H1 (cell line): ENCODE measurements around the gene OR2T12. TPM values are rescaled to one million over a fixed set of nuclear protein-coding genes. Genes with fewer than 3 reads are reported as not detected.

ENCODE experiments used
- CTCF ChIA-PET: fragments of 300-600 bp; sonication (Branson Sonifier 250); formaldehyde crosslinking; loops from one replicate; lab custom pipeline; 2021; ENCODE audit not compliant: partially characterized antibody; lab: Charles Lee
- POLR2A ChIA-PET: fragments of 300-600 bp; sonication (Branson Sonifier 250); formaldehyde crosslinking; loops from one replicate; lab custom pipeline; 2021; ENCODE audit warnings: inconsistent platforms; ENCODE audit not compliant: partially characterized antibody; lab: Charles Lee
- DNase-seq, 2 experiments: peaks; one replicate each; pipeline versions ENCODE4 v3.0.0 to v3.0.0-alpha.2; 2010 to 2022; ENCODE audit warnings: low spot score in 2 of 2, low read depth in 1 of 2, mixed read lengths in 1 of 2
- FAIRE-seq: peaks from 2 replicates; lab custom pipeline; 2011; peaks lifted over from hg19 to GRCh38; lab: Jason Lieb, UNC
- H2AFZ ChIP-seq: 2 replicates; pipeline ENCODE4 v1.8.1; 2012; ENCODE audit warnings: low read length, inconsistent platforms
- H2AK5ac ChIP-seq: 2 replicates; pipeline ENCODE4 v1.6.1; 2013; ENCODE audit warnings: low read depth, low read length
- H2BK120ac ChIP-seq: replicated peaks from 2 replicates; pipeline ENCODE3; 2013; ENCODE audit warnings: low read depth, low read length, inconsistent platforms
- H2BK12ac ChIP-seq: 2 replicates; pipeline ENCODE4 v1.6.1; 2013; ENCODE audit warnings: low read depth, low read length
- H2BK15ac ChIP-seq: 2 replicates; pipeline ENCODE4 v1.6.1; 2013; ENCODE audit warnings: low read length
- H2BK20ac ChIP-seq: 2 replicates; pipeline ENCODE4 v1.6.1; 2013; ENCODE audit warnings: low read length
- H2BK5ac ChIP-seq: 2 replicates; pipeline ENCODE4 v1.6.1; 2013; ENCODE audit warnings: low read depth, low read length
- H3K14ac ChIP-seq: 2 replicates; pipeline ENCODE4 v1.6.1; 2013; ENCODE audit warnings: inconsistent platforms; ENCODE audit not compliant: insufficient read length
- H3K18ac ChIP-seq: 2 replicates; pipeline ENCODE4 v1.6.1; 2013; ENCODE audit warnings: low read length; ENCODE audit errors: extremely low read depth
- H3K23ac ChIP-seq: 2 replicates; pipeline ENCODE4 v1.6.1; 2013; ENCODE audit warnings: inconsistent platforms; ENCODE audit not compliant: insufficient read length
- H3K23me2 ChIP-seq: 2 replicates; pipeline ENCODE4 v1.6.1; 2013; ENCODE audit warnings: low read depth, low read length
- H3K27ac ChIP-seq: 2 replicates; pipeline ENCODE4 v1.6.1; 2011; ENCODE audit warnings: low read depth, low read length, inconsistent platforms
- H3K27me3 ChIP-seq, 4 experiments: replicated peaks in 1 of 4; 1 replicate in 1 of 4; 2 replicates in 3 of 4; pipeline versions ENCODE4 v1.6.1 to v1.8.1; 2011 to 2013; ENCODE audit warnings: low read length in 3 of 4, mild to moderate bottlenecking in 3 of 4, inconsistent platforms in 2 of 4, mixed read lengths in 2 of 4, moderate library complexity in 1 of 4; ENCODE audit not compliant: control insufficient read depth in 3 of 4, insufficient read depth in 3 of 4; ENCODE audit errors: extremely low read depth in 1 of 4
- H3K36me3 ChIP-seq, 4 experiments: 2 replicates each; pipeline versions ENCODE4 v1.6.1 to v1.8.1; 2011 to 2013; ENCODE audit warnings: mild to moderate bottlenecking in 4 of 4, low read length in 3 of 4, moderate library complexity in 2 of 4, control low read depth in 1 of 4, inconsistent platforms in 1 of 4; ENCODE audit not compliant: insufficient read depth in 4 of 4, control insufficient read depth in 2 of 4
- H3K4ac ChIP-seq: replicated peaks from 2 replicates; pipeline ENCODE3; 2013; ENCODE audit warnings: low read length, low read depth, mixed read lengths, inconsistent platforms; ENCODE audit not compliant: insufficient read length
- H3K4me1 ChIP-seq, 4 experiments: replicated peaks in 1 of 4; 1 replicate in 1 of 4; 2 replicates in 3 of 4; pipeline versions ENCODE4 v1.6.1 to v1.8.1; 2011 to 2013; ENCODE audit warnings: low read length in 3 of 4, inconsistent platforms in 2 of 4, mixed read lengths in 1 of 4; ENCODE audit not compliant: insufficient read depth in 4 of 4, control insufficient read depth in 3 of 4
- H3K4me2 ChIP-seq, 2 experiments: 2 replicates each; pipeline versions ENCODE4 v1.6.1 to v1.8.1; 2011 to 2013; ENCODE audit warnings: low read depth in 2 of 2, low read length in 2 of 2, control low read depth in 1 of 2, inconsistent platforms in 1 of 2, mild to moderate bottlenecking in 1 of 2; ENCODE audit not compliant: insufficient read depth in 1 of 2
- H3K4me3 ChIP-seq, 4 experiments: fragments of 200-600, 300-600 bp in 1 of 4; sonication (generic), shearing (Covaris generic), sonication (Bioruptor Twin) in 1 of 4; 2 replicates each; pipeline versions ENCODE4 v1.5.1 to v1.8.1; 2011 to 2016; ENCODE audit warnings: low read length in 4 of 4, low read depth in 3 of 4, control low read depth in 2 of 4, inconsistent platforms in 2 of 4, mild to moderate bottlenecking in 2 of 4, mixed read lengths in 1 of 4, moderate library complexity in 1 of 4; ENCODE audit not compliant: insufficient read depth in 2 of 4; ENCODE audit errors: extremely low read depth in 1 of 4
- H3K56ac ChIP-seq: replicated peaks from 2 replicates; pipeline ENCODE3; 2013; ENCODE audit warnings: low read depth, mild to moderate bottlenecking, mixed read lengths, low read length, inconsistent platforms; ENCODE audit not compliant: insufficient read length
- H3K79me1 ChIP-seq: 2 replicates; pipeline ENCODE4 v1.6.1; 2013; ENCODE audit warnings: low read depth, low read length, control low read depth
- H3K79me2 ChIP-seq, 2 experiments: 2 replicates each; pipeline versions ENCODE4 v1.6.1 to v1.8.1; 2012 to 2013; ENCODE audit warnings: low read length in 2 of 2, mild to moderate bottlenecking in 2 of 2, inconsistent platforms in 1 of 2; ENCODE audit not compliant: insufficient read depth in 2 of 2, control insufficient read depth in 1 of 2
- H3K9ac ChIP-seq, 4 experiments: replicated peaks in 1 of 4; 1 replicate in 1 of 4; 2 replicates in 3 of 4; pipeline versions ENCODE4 v1.6.1 to v1.8.1; 2011 to 2013; ENCODE audit warnings: low read depth in 3 of 4, low read length in 3 of 4, control low read depth in 2 of 4, mild to moderate bottlenecking in 2 of 4, moderate library complexity in 2 of 4, inconsistent platforms in 1 of 4; ENCODE audit errors: extremely low read depth in 1 of 4
- H3K9me3 ChIP-seq, 2 experiments: 2 replicates each; pipeline versions ENCODE4 v1.6.1 to v1.8.1; 2012 to 2013; ENCODE audit warnings: mild to moderate bottlenecking in 2 of 2, moderate library complexity in 2 of 2, control low read depth in 1 of 2, inconsistent platforms in 1 of 2, low read depth in 1 of 2, low read length in 1 of 2, mixed read lengths in 1 of 2; ENCODE audit not compliant: insufficient read depth in 2 of 2
- H4K20me1 ChIP-seq, 2 experiments: replicated peaks in 1 of 2; 2 replicates each; pipeline versions ENCODE3 to v1.8.1; 2011 to 2013; ENCODE audit warnings: inconsistent platforms in 2 of 2, low read length in 2 of 2, mild to moderate bottlenecking in 1 of 2; ENCODE audit not compliant: insufficient read depth in 2 of 2, control insufficient read depth in 1 of 2
- H4K5ac ChIP-seq: 2 replicates; pipeline ENCODE4 v1.6.1; 2013; ENCODE audit warnings: low read length, low read depth, mixed read lengths, inconsistent platforms; ENCODE audit not compliant: insufficient read length
- H4K8ac ChIP-seq: 2 replicates; pipeline ENCODE4 v1.8.0; 2013; ENCODE audit warnings: mild to moderate bottlenecking, moderate library complexity, low read length, inconsistent platforms; ENCODE audit not compliant: insufficient read depth; ENCODE audit errors: extremely low read depth
- H4K91ac ChIP-seq: replicated peaks from 2 replicates; pipeline ENCODE3; 2013; ENCODE audit warnings: low read length, mixed read lengths, inconsistent platforms; ENCODE audit not compliant: insufficient read length
- CHD7 ChIP-seq: fragments of 300-600 bp; sonication (generic); IDR thresholded peaks from 2 replicates; pipeline ENCODE4 v1.7.1; 2012; ENCODE audit warnings: low read length, moderate library complexity, mild to moderate bottlenecking, inconsistent platforms; ENCODE audit not compliant: insufficient replicate concordance
- WGBS, 2 experiments: shearing (Covaris generic) in 1 of 2; methylation state at CpG; one replicate each; pipeline versions ENCODE4 v1.1.6 to v1.1.7; 2013 to 2015; ENCODE audit warnings: low lambda C conversion rate in 2 of 2, mixed read lengths in 2 of 2, inconsistent platforms in 1 of 2, low coverage in 1 of 2, missing lambda C conversion rate in 1 of 2; ENCODE audit not compliant: insufficient replicate concordance in 2 of 2, insufficient coverage in 1 of 2, insufficient read length in 1 of 2; ENCODE audit errors: extremely low coverage in 1 of 2, missing lambda C conversion rate in 1 of 2; 5-methylcytosine and 5-hydroxymethylcytosine counted together
- polyA plus RNA-seq, 7 experiments: library from polyadenylated mRNA; depleted of rRNA in 3 of 7; stranded (reverse) in 5 of 7; unstranded in 2 of 7; fragments of >200 nt in 5 of 7; fragments of 200-250 nt in 2 of 7; gene quantifications; 1 replicate in 5 of 7; 2 replicates in 1 of 7; 4 replicates in 1 of 7; pipeline versions ENCODE4 v1.2.1 to v1.2.3, GENCODE V29; 2011 to 2013; ENCODE audit warnings: missing spikeins in 2 of 7, mixed read lengths in 2 of 7
- total RNA-seq: library from RNA; stranded (reverse); fragmentation: NEBNext Ultra II Directional; extraction: Animal tissue kit (Norgen Biotek cat#: 25700); gene quantifications from 2 replicates; pipeline ENCODE4 v1.2.1, GENCODE V29; 2021

The OR2T12 gene
- total and polyA plus RNA-seq, 2 of the 8 experiments (the other 6 are each of a cell fraction or from before 2014, with no cell fraction given) = not detected

- Histone ChIP-seq H3K23ac (no peak overlapping the region), H4K5ac (no peak overlapping the region), H3K9ac (no peak overlapping the region), H2AK5ac (no peak overlapping the region), H2BK120ac (no peak overlapping the region), H3K79me2 (no peaks in the 10 kb centered on the region), H3K27ac (no peak overlapping the region), H3K36me3 (no peaks in the 10 kb centered on the region), H3K18ac (no peak overlapping the region), H3K4ac (no peak overlapping the region), H2BK15ac (no peak overlapping the region), H2BK12ac (no peak overlapping the region), H4K8ac (no peak overlapping the region), H4K91ac (no peak overlapping the region), H3K9me3 (peaks cover 41 to 49% of the 10 kb centered on the region in 2 experiments), H3K4me2 (no peak overlapping the region), H3K4me1 (no peaks in the 10 kb centered on the region), H2BK20ac (no peak overlapping the region), H3K4me3 (no peak overlapping the region), H3K79me1 (no peaks in the 10 kb centered on the region), H4K20me1 (no peaks in the 10 kb centered on the region), H3K23me2 (no peaks in the 10 kb centered on the region), H2BK5ac (no peak overlapping the region), H3K27me3 (no peaks in the 10 kb centered on the region), H3K56ac (no peak overlapping the region), H2AFZ (no peak overlapping the region), H3K14ac (no peak overlapping the region)
- no peak for DNase-seq
- ChIA-PET CTCF (no interaction called here), POLR2A (no interaction called here)
- no peak for FAIRE-seq
- WGBS, 2 experiments = 81% methylated on average over 17 of the region's 19 CpGs; no CpG with 5 or more reads in 1 of the 2 experiments
- no peak for TF ChIP-seq CHD7
Measured at GRCh38 chr1:248306103-248306502, 2.9 kb upstream of the OR2T12 start.
